Midbrain (tissue), 1 donor: Measurements from ENCODE around the gene COL9A3.

Source experiments
- DNase-seq: peaks from one replicate; lab custom pipeline; 2025; lab: John Stamatoyannopoulos, UW

COL9A3 gene

GRCh38 chr20:62823688-62824475 is 7.0 kb downstream of the COL9A3 start:
- no peak for DNase-seq

- DNase-seq: no peak
These were observed 7.9 kb downstream of the COL9A3 start for GRCh38 chr20:62824476-62825332.

GRCh38 chr20:62825333-62825985 is 8.6 kb downstream of the COL9A3 start:
- DNase-seq: no peak

GRCh38 chr20:62825986-62826645 is 9.3 kb downstream of the COL9A3 start:
- DNase-seq: no peak

- no peak for DNase-seq
These were observed 9.9 kb downstream of the COL9A3 start for GRCh38 chr20:62826646-62827310.

- no peak for DNase-seq
These were observed 10.6 kb downstream of the COL9A3 start for GRCh38 chr20:62827311-62828038.

GRCh38 chr20:62828051-62828450 is 11.2 kb downstream of the COL9A3 start:
- DNase-seq: no peak

- no peak for DNase-seq
These were observed 11.8 kb downstream of the COL9A3 start for GRCh38 chr20:62828511-62829230.

- no peak for DNase-seq
These were observed 12.7 kb downstream of the COL9A3 start for GRCh38 chr20:62829231-62830230.

GRCh38 chr20:62830251-62830650 is 13.4 kb downstream of the COL9A3 start:
- no peak for DNase-seq

- DNase-seq: no peak
These were observed 14.0 kb downstream of the COL9A3 start for GRCh38 chr20:62830821-62831220.

GRCh38 chr20:62831361-62831788 is 14.5 kb downstream of the COL9A3 start:
- no peak for DNase-seq

GRCh38 chr20:62831854-62832211 is 15.0 kb downstream of the COL9A3 start:
- no peak for DNase-seq

GRCh38 chr20:62832212-62832922 is 15.5 kb downstream of the COL9A3 start:
- peak; percentile 30 for DNase-seq

- no peak for DNase-seq
These were observed 16.1 kb downstream of the COL9A3 start for GRCh38 chr20:62832951-62833391.

GRCh38 chr20:62834967-62835730 is 18.3 kb downstream of the COL9A3 start:
- DNase-seq: no peak
